Suprapubic skin (tissue), 4 donors: ENCODE results near the gene PLIN4. TPM values are rescaled to one million over a fixed set of nuclear protein-coding genes. Genes with fewer than 3 reads are reported as not detected.

ENCODE experiments used
- DNase-seq, 2 donors: peaks; one replicate each; pipeline ENCODE4 v3.0.0-alpha.2; 2019; ENCODE audit warnings: low spot score in 2 of 2
- H3K27ac ChIP-seq: fragments of 200-600 bp; sonication (generic); one replicate; pipeline ENCODE4 v1.5.1; 2019
- H3K27me3 ChIP-seq: fragments of 200-600 bp; sonication (generic); one replicate; pipeline ENCODE4 v1.5.1; 2019
- H3K36me3 ChIP-seq: fragments of 200-600 bp; sonication (generic); one replicate; pipeline ENCODE4 v1.5.1; 2019
- H3K4me1 ChIP-seq: fragments of 200-600 bp; sonication (generic); one replicate; pipeline ENCODE4 v1.5.1; 2019
- H3K4me3 ChIP-seq: fragments of 200-600 bp; sonication (generic); one replicate; pipeline ENCODE4 v1.5.1; 2019; ENCODE audit warnings: mild to moderate bottlenecking
- H3K9me3 ChIP-seq: fragments of 200-600 bp; sonication (generic); one replicate; pipeline ENCODE4 v1.5.1; 2019
- CTCF ChIP-seq, 2 donors: fragments of 200-600 bp in 1 of 2; fragments of 450-650 bp in 1 of 2; sonication (generic) in 1 of 2; IDR thresholded peaks; one replicate each; pipeline ENCODE4 v1.5.1; 2016 to 2019; ENCODE audit warnings: antibody characterized with exemption in 2 of 2, mild to moderate bottlenecking in 1 of 2, moderate library complexity in 1 of 2
- EP300 ChIP-seq: sonication (generic); formaldehyde crosslinking; IDR thresholded peaks from one replicate; pipeline ENCODE4 v1.6.1; 2017; ENCODE audit warnings: antibody characterized with exemption
- POLR2A ChIP-seq, 2 donors: fragments of 450-650 bp; IDR thresholded peaks; one replicate each; pipeline ENCODE4 v1.6.1; 2017; ENCODE audit warnings: antibody characterized with exemption in 2 of 2, mild to moderate bottlenecking in 2 of 2, moderate library complexity in 2 of 2
- POLR2AphosphoS5 ChIP-seq, 3 donors: sonication (generic); formaldehyde crosslinking; IDR thresholded peaks; one replicate each; pipeline ENCODE4 v1.6.1; 2017; ENCODE audit warnings: antibody characterized with exemption in 3 of 3
- WGBS: methylation state at CpG from one replicate; pipeline ENCODE4 v1.1.5; 2018; 5-methylcytosine and 5-hydroxymethylcytosine counted together
- total RNA-seq, 4 donors: library from RNA; depleted of rRNA; stranded (reverse); fragments of >200 nt; gene quantifications; one replicate each; pipeline ENCODE4 v1.1.0, GENCODE V29; 2016

Gene PLIN4
- total RNA-seq, 4 donors from 2014 or later, result 12.4 to 38.3 (median 19.3) TPM

DNA sequence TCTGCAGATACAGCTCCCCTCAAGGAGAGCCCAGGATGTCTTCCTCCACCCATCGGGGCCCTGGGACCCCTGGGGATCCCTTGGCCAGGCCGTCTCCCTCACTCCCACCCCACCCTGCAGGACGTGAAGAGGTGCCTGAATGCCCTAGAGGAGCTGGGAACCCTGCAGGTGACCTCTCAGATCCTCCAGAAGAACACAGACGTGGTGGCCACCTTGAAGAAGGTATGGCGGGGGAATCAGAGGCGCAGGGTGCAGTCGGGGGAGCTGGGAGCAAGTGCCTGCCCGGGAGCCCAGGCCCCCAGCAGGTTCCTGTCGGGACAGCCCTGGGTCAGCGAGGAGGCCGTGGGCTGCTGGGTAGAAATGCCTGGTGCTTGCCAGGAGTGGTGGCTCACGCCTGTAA, 19.6 kb downstream of the PLIN4 start:
- no peak for DNase-seq
- Histone ChIP-seq H3K27ac (no peak overlapping the region), H3K9me3 (no peaks in the 10 kb centered on the region), H3K4me3 (no peak overlapping the region), H3K27me3 (no peaks in the 10 kb centered on the region), H3K4me1 (no peaks in the 10 kb centered on the region), H3K36me3 (peaks cover 97% of the 10 kb centered on the region)
- TF ChIP-seq POLR2AphosphoS5 (IDR thresholded peaks at IDR 0.05), result no peak
- WGBS, result 96% methylated on average over 12 of the region's 12 CpGs

DNA sequence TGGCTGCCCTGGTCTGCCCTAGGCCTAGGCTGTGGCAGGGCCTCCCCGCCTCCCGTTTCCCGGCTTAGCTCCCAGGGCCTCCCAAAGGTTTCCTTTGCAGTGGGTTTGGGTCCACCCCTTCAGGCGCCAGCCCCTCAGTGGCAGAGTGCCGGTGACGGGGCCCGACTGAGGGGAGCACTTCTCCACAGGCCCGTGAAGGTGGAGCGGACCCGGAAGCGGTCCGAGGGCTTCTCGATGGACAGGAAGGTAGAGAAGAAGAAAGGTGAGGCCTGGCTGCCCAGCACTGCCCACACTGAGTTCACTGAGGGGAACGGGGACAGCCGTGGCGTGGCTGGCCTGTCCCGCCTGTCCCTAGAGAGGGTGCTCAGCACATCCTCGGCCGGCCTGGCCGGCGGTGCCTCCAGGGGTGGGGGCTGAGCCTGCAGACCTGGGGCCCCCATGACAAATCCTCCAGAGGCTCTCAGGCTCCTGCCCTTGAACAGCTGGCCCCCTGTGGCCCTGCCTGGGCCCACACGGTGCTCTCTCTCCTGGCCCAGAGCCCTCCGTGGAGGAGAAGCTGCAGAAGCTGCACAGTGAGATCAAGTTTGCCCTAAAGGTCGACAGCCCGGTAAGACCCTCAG, 20.4 kb downstream of the PLIN4 start:
- Histone ChIP-seq H3K4me3 (no peak overlapping the region), H3K9me3 (no peaks in the 10 kb centered on the region), H3K4me1 (no peaks in the 10 kb centered on the region), H3K27ac (no peak overlapping the region), H3K27me3 (no peaks in the 10 kb centered on the region), H3K36me3 (peaks cover 96% of the 10 kb centered on the region)
- no peak for DNase-seq
- 97% methylated on average over 18 of the region's 25 CpGs for WGBS
- TF ChIP-seq EP300 (no peak), POLR2A (IDR thresholded peaks at IDR 0.05) (no peak)

GRCh38 chr19:4496304-4496703, 22.0 kb downstream of the PLIN4 start:
- H3K9me3 ChIP-seq, result no peaks in the 10 kb centered on the region
- no peak for TF ChIP-seq POLR2AphosphoS5 (IDR thresholded peaks at IDR 0.05)
- TF ChIP-seq CTCF (IDR thresholded peaks at IDR 0.05), result no peak
- TF ChIP-seq EP300, result no peak
- no peak for TF ChIP-seq POLR2A (IDR thresholded peaks at IDR 0.05)
- H3K36me3 ChIP-seq, result peaks cover 88% of the 10 kb centered on the region
- H3K27ac ChIP-seq, result no peak overlapping the region
- no peak overlapping the region for H3K4me3 ChIP-seq
- DNase-seq, result no peak
- no peaks in the 10 kb centered on the region for H3K27me3 ChIP-seq
- no peaks in the 10 kb centered on the region for H3K4me1 ChIP-seq
- 98% methylated on average over 8 of the region's 18 CpGs for WGBS

DNA sequence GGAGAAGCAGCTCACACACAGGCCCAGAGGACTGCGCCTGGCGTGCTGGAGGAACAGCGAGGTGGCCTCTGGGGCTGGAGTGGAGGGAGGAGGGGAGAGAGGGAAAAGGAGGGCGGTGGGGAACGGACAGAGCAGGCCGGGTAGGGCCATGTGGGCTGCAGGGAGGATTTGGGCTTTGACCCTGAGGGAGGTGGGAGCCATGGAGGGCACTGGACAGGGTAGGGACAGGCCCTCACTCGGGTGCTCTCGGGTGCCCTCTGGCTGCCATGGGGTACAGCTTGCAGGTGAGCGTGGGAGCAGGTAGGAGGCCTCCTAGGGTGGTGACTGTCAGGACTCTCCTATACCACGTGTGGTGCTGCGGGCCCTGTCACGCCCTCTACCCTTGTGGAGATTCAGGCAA, 22.8 kb downstream of the PLIN4 start:
- no peaks in the 10 kb centered on the region for H3K4me1 ChIP-seq
- no peak overlapping the region for H3K27ac ChIP-seq
- H3K9me3 ChIP-seq, result no peaks in the 10 kb centered on the region
- no peak overlapping the region for H3K4me3 ChIP-seq
- TF ChIP-seq POLR2A (IDR thresholded peaks at IDR 0.05) (no peak), POLR2AphosphoS5 (IDR thresholded peaks at IDR 0.05) (no peak), CTCF (IDR thresholded peaks at IDR 0.05) (peak in 1 of 2 donors; percentile 43), EP300 (no peak)
- 77% methylated on average over 10 of the region's 12 CpGs for WGBS
- DNase-seq, result no peak
- no peaks in the 10 kb centered on the region for H3K27me3 ChIP-seq
- peaks cover 82% of the 10 kb centered on the region for H3K36me3 ChIP-seq

DNA sequence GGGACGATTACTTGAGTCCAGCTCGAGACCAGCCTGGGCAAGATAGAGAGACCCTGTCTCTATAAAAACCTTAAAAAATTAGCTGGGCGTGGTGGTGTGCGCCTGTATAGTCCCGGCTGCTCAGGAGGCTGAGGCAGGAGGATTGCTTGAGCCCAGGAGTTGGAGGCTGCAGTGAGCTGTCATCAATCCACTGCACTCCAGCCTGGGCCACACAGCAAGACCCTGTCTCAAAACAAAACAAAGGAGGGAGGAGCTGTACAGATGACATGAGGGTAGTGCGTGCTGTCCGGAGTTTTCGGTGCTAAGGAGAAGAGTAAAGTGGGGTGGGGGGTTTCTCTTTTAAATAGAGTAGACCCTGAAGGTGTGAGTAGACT, 23.6 kb downstream of the PLIN4 start:
- WGBS, result 92% methylated on average over 8 of the region's 8 CpGs
- Histone ChIP-seq H3K9me3 (no peaks in the 10 kb centered on the region), H3K4me3 (no peak overlapping the region), H3K27ac (no peak overlapping the region), H3K4me1 (no peaks in the 10 kb centered on the region), H3K36me3 (peaks cover 79% of the 10 kb centered on the region), H3K27me3 (no peaks in the 10 kb centered on the region)
- DNase-seq, result no peak
- no peak for TF ChIP-seq CTCF (IDR thresholded peaks at IDR 0.05)
- no peak for TF ChIP-seq POLR2A (IDR thresholded peaks at IDR 0.05)
- TF ChIP-seq EP300, result no peak
- TF ChIP-seq POLR2AphosphoS5 (IDR thresholded peaks at IDR 0.05), result no peak

DNA sequence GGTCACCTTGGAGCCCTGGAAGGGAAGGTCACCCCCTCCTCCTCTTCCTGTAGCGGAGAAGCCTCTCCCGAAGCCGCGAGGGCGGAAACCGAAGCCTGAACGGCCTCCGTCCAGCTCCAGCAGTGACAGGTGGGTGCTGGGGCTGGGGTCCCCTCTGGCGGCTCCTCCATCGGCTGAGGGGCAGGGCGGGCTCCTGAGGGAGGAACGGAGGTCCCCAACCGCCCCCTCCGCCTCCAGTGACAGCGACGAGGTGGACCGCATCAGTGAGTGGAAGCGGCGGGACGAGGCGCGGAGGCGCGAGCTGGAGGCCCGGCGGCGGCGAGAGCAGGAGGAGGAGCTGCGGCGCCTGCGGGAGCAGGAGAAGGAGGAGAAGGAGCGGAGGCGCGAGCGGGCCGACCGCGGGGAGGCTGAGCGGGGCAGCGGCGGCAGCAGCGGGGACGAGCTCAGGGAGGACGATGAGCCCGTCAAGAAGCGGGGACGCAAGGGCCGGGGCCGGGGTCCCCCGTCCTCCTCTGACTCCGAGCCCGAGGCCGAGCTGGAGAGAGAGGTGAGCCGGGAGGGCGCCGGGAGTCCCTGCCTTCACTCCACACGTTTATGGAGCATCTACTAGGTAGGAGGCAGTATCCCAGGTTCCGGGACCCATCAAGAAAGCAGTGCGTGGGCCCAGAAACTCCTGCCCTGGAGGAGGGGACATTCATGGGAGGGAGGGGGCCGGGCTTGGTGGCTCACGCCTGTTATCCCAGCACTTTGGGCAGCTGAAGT, 24.2 kb downstream of the PLIN4 start:
- H3K36me3 ChIP-seq, result peaks cover 79% of the 10 kb centered on the region
- H3K27me3 ChIP-seq, result no peaks in the 10 kb centered on the region
- H3K4me1 ChIP-seq, result no peaks in the 10 kb centered on the region
- H3K4me3 ChIP-seq, result no peak overlapping the region
- DNase-seq, result no peak
- no peak overlapping the region for H3K27ac ChIP-seq
- WGBS, result 94% methylated on average over 56 of the region's 61 CpGs
- TF ChIP-seq EP300, result no peak
- no peaks in the 10 kb centered on the region for H3K9me3 ChIP-seq
